ENCODE data around the gene MAP2K6. TPM values are rescaled to one million over a fixed set of nuclear protein-coding genes. Genes with fewer than 3 reads are reported as not detected.

The MAP2K6 gene
- total RNA-seq, result 0.32 and 0.43 TPM in 2 replicates

DNA sequence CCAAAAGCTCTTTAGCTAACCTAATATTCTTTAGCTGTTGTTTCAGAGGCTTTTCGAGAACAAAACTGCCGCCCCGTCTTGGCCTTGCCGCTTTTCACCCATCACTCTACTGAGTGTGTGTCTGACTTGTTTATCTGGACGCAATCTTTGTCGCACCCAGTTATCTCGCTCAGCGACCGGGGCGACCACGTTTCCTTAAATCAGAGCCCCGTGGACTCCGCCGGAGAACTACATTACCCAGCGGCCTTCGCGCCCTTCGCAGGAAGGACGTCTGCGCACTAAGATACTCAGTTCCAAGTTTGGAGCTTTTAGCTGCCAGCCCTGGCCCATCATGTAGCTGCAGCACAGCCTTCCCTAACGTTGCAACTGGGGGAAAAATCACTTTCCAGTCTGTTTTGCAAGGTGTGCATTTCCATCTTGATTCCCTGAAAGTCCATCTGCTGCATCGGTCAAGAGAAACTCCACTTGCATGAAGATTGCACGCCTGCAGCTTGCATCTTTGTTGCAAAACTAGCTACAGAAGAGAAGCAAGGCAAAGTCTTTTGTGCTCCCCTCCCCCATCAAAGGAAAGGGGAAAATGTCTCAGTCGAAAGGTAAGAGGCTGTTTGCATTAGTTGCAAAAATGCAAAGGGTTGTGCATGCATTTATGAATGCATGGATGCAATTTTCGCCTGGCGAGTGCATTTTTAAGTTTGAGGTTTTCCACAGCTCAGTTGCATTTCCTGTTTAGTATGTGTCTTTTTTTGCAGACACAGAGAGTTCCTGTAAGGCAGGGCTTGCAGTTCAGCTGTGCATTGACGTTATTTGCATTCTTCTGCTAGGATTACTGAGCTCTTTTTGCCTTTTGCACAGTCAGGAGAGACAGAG, at the start of gene MAP2K6:
TSS of gene MAP2K6 (plus strand) at position 290 of the 867 bp plus-strand sequence. CDS start at position 578, 288 bp downstream.
- TF ChIP-seq, protein P1, sequence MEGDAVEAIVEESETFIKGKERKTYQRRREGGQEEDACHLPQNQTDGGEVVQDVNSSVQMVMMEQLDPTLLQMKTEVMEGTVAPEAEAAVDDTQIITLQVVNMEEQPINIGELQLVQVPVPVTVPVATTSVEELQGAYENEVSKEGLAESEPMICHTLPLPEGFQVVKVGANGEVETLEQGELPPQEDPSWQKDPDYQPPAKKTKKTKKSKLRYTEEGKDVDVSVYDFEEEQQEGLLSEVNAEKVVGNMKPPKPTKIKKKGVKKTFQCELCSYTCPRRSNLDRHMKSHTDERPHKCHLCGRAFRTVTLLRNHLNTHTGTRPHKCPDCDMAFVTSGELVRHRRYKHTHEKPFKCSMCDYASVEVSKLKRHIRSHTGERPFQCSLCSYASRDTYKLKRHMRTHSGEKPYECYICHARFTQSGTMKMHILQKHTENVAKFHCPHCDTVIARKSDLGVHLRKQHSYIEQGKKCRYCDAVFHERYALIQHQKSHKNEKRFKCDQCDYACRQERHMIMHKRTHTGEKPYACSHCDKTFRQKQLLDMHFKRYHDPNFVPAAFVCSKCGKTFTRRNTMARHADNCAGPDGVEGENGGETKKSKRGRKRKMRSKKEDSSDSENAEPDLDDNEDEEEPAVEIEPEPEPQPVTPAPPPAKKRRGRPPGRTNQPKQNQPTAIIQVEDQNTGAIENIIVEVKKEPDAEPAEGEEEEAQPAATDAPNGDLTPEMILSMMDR (IDR thresholded peaks at IDR 0.05; ENCODE audit: insufficient read depth, low read depth, low read length), result no peak
- H3K4me3 ChIP-seq (ENCODE audit: low read depth, low read length), result peak within 1 kb of the TSS; percentile 68
- DNase-seq (ENCODE audit: low read depth), result peak; percentile 65

DNA sequence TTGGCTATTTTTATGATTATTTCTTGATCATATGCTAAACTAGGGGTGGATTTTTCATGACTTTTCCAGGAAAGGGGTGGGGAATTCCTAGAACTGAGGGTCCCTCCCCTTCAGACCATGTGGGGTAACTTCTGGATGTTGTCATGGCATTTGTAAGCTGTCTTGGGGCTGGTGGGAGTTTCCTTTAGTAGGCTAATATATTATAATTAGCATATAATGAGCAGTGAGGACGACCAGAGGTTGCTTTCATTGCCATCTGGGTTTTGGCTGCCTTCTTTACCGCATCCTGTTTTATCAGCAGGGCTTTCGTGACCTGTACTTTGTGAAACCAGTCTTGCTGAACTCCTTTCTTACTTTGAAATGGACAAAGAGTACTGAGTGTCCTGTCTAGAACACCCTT, 47.2 kb upstream of the MAP2K6 start:
- H3K4me3 ChIP-seq (ENCODE audit: low read depth, low read length), result no peak overlapping the region
- no peak for DNase-seq (ENCODE audit: low read depth)
- TF ChIP-seq, protein P1 (IDR thresholded peaks at IDR 0.05; ENCODE audit: insufficient read depth, low read depth, low read length), result no peak

DNA sequence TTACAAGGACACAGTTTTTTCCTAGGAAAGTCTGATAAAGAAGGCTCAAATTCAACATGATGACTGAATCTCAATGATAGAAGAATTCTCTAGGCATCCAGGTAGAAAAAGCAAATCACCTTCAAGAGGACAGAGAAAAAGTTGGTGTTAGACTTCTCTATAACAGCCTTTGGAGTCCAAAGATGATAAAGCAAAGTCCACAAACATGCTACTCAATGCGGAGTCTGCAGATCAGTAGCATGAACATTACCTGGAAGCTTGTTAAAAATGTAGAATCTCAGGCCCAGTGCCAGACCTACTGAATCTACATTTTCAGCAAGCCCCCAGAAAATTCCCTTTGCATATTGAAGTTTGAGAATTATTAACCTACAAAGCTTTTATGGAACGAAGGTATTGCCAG, 41.4 kb upstream of the MAP2K6 start:
- H3K4me3 ChIP-seq (ENCODE audit: low read depth, low read length), result no peak overlapping the region
- DNase-seq (ENCODE audit: low read depth), result no peak
- TF ChIP-seq, protein P1 (IDR thresholded peaks at IDR 0.05; ENCODE audit: insufficient read depth, low read depth, low read length), result no peak

DNA sequence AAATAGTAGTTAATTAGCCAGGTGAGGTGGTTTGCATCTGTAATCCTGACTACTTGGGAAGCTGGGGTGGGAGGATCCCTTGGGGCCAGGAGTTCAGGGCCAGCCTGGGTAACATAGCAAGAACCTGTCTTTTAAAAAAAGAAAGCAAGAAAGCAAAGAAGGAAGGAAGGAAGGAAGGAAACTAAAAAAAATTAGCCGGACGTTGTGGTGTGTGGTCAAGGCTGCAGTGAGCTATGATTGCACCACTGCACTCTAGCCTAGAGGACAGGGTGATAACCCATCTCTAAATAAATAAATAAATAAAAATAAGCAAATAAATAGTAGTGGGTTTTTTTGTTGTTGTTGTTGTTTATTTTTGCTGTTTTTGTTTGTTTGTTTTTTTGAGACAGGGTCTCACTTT, 39.3 kb upstream of the MAP2K6 start:
- TF ChIP-seq, protein P1 (IDR thresholded peaks at IDR 0.05; ENCODE audit: insufficient read depth, low read depth, low read length), result no peak
- no peak for DNase-seq (ENCODE audit: low read depth)

DNA sequence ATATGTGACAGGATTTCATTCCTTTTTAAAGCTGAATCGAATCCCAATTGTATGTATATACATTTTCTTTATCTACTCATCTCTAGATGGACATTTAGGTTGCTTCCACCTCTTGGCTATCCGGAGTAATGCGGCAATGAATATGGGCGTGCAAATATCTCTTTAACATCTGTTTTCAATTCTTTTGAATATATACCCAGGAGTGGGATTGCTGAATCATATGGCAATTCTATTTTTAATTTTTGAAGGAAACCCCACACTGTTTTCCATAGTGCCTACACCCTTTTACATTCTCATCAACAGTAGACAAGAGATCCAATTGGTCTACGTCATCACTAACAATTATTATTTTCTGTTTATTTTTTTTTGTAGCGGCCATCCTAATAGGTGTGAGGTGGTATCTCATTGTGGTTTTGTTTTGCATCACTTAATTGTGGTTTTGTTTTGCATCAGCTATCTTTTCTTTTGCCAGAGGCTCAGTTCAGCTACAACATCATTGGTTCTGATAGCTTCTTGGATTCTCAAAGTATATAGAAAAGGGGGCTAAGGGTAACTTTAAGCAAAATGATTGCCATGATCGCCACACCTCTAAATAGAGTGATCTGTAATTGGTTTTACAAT, 25.6 kb upstream of the MAP2K6 start:
- H3K4me3 ChIP-seq (ENCODE audit: low read depth, low read length), result no peak overlapping the region
- DNase-seq (ENCODE audit: low read depth), result no peak
- TF ChIP-seq, protein P1 (IDR thresholded peaks at IDR 0.05; ENCODE audit: insufficient read depth, low read depth, low read length), result no peak

More for the DNA sequence above, 39.3 kb upstream of the MAP2K6 start:
- H3K4me3 ChIP-seq (ENCODE audit: low read depth, low read length), result no peak overlapping the region

DNA sequence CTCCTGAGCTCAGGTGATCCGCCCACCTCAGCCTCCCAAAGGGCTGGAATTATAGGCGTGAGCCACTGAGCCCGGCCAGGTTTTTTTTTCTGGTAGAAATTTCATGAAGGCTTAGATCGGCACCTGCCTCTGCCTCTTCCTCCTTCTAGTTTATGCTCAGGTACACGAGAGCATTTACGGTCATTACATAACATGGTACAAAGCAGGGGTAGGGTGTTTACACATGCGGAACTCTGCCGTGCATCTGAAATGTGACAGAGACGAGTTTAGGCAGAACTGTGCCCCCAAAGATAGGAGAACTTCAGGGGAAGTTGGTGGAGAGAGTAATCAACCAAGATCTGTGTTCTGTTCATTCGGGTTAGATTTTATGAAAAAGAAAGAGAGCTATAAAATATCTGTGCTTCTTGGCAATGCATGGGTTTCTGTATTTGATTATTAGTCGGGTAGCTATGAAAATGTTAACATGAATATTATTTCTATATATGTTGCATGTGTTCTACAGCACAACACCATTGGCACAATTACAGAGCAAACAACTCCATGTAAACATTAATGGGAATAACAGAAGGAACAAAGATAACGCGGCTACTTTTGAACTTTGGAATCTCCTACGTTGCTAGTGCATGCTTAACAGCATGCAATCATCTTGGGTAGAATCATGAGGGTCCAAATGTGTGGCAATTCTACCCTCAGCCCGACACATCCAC, 23.5 kb upstream of the MAP2K6 start:
- no peak for DNase-seq (ENCODE audit: low read depth)
- H3K4me3 ChIP-seq (ENCODE audit: low read depth, low read length), result no peak overlapping the region
- TF ChIP-seq, protein P1 (IDR thresholded peaks at IDR 0.05; ENCODE audit: insufficient read depth, low read depth, low read length), result no peak

Measured in fibroblast of villous mesenchyme (primary cell).